Activated effector memory CD4-positive, alpha-beta T cell treated with anti-CD3 and anti-CD28 coated beads, Interleukin-2, amount 50 U/mL, for 16 hours (primary cell): Measurements from ENCODE around the gene PEG3.

ENCODE experiments used
- DNase-seq: peaks from one replicate; pipeline ENCODE4 v3.0.0-alpha.2; 2020

PEG3 gene

GRCh38 chr19:56838909-56839651 is 1.4 kb downstream of the PEG3 start:
- peak; percentile 67 for DNase-seq

- no peak for DNase-seq
Measured at GRCh38 chr19:56838024-56838908, 2.3 kb downstream of the PEG3 start.

- DNase-seq: no peak
Measured at GRCh38 chr19:56837492-56838023, 3.0 kb downstream of the PEG3 start.

DNA sequence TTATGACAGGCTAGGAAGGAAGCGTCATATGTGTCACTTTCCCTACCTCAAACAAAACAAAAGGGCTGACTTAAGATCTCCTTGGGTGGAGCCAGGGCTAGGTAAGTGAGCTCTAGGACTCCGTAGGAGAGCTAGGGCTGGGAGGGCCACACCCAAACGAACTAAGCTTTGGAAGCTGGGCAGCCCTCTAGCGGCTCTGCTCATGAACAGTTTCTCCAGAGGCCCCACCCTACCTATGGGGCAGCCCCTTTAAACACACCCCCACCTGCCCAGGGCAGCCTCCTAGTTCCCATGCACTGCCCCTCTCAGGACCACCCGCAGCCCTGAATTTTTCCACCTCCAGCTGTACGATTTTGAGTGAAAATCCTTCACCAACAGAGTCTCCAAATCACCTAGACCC is 3.5 kb downstream of the PEG3 start:
- DNase-seq: no peak

GRCh38 chr19:56836059-56836458 is 4.5 kb downstream of the PEG3 start:
- no peak for DNase-seq

- no peak for DNase-seq
Measured at GRCh38 chr19:56835401-56835800, 5.1 kb downstream of the PEG3 start.

DNA sequence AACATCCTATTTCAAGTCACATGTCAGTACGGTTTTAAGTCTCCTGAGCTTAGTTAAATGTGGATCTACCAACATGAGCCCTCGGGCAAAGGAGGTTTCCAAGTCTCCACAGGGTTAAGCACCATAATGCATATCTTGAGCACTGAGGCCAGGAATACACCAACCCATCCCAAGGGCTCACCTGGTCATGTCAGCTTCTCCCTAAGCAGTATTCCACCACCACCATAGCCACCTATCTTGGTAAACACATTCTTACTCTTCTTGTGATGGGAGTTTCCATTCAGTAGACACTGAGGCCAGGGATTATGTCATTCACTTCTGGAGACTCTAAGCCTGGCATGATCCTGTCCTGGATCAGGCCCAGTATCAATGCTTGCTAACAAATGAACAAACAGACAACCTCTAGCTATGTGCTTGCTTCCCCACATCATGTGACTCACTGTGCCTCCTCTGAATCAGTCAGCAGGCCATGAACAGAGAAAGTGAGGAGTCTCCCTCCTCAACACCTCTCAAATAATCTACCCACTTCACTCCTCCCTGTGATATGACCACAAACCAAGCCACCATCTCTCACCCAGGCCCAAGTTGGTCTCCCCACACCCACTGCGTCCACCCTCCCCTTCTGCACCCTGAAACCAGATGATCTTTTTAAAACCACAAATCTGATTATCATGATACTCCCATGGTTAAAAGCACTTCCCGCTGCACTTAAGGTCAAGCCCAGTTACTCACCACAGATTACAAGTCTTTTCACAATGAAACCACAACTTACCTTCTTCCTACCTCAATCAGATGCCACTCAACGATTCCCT is 5.8 kb downstream of the PEG3 start:
- DNase-seq: no peak

DNA sequence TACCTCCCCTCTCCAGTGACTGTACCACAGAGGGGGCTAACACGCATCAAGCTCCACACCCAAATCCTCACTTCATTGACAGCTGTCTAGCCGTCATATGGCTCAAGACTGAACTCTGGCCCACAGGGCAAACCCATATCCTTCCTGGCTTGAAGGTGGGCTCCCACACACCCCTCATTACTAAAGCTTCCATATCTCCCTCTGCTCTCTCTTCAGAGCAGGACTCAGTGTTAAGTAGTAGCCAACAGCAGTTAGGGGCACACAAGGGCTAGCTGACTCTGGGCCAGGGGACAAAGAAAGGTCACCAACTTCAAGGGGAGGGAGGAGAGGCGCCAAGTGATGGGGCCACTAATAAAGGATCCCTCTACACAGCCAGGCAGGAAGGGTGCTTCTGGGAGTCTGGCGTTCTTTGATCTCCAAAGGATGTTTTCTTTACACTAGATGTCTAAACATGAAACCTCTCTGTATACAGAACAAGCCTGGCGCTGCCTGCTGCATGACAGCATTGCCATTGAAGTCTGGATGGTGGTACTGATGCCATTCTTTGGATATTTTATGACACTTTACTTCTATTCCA is 8.1 kb downstream of the PEG3 start:
- DNase-seq: no peak

DNA sequence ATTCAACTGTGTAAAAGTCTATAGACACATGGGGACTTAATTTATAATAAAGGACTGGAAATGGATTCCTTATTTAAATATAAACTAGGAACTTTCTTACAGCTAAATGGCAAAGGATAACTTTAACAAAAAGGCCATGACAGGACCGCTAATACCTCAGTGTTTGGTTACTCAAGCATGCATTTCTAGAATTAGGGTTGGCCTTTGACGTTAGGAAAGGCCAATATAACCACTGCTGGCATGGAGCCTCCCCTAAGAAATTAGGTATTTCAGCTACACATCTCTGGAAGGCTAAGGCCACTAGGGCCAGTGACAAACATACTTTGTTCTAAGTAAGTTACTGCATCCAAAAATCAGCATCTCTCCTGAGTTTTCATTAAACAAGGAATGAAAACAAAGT is 9.3 kb downstream of the PEG3 start:
- DNase-seq: no peak

- DNase-seq: no peak
Measured at GRCh38 chr19:56829596-56829995, 10.9 kb downstream of the PEG3 start.

DNA sequence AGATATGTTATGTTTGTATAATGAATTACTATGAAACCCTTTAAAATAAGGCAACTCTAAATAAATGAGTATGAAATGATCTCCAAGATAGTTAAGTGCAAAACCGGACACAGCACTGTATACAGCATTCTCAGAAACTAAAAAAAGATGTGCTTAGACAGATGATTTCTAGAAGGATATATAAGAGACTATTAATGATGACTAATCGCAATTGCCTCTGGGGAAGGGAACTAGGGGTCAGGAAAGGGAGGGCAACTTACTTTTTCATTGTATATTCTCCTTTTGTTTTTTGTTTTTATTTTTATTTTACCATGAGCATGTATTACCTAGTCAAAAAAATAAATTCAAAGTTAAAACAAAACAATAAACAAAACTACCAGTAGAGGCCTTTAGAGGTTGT is 12.8 kb downstream of the PEG3 start:
- DNase-seq: no peak

- DNase-seq: no peak
Measured at GRCh38 chr19:56823956-56824355, 16.6 kb downstream of the PEG3 start.

- DNase-seq: no peak
Measured at GRCh38 chr19:56823417-56823816, 17.1 kb downstream of the PEG3 start.

DNA sequence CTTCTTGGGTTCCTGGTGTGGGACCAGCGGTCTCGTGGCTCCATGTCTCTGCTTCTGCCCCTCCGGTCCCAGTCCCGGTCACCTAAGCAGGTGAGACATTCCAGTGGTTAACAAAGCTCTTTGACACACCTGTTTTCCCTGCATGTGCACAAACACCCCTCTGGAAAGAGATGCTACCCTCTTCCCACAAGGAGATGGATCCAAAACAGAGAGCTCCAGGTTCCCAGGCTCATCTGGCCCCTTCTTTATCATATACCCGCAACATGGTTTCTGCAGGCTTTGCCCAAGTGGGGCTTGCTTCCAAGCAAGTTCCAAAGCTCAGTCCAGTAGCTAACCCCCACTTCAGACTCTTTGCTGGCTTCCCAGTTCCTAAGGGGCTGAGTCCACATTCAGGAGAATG is 17.8 kb downstream of the PEG3 start:
- DNase-seq: no peak

- DNase-seq: no peak
Measured at GRCh38 chr19:56821675-56822074, 18.9 kb downstream of the PEG3 start.

GRCh38 chr19:56821209-56821608 is 19.3 kb downstream of the PEG3 start:
- DNase-seq: no peak

- DNase-seq: no peak
Measured at GRCh38 chr19:56819166-56819565, 21.4 kb downstream of the PEG3 start.

DNA sequence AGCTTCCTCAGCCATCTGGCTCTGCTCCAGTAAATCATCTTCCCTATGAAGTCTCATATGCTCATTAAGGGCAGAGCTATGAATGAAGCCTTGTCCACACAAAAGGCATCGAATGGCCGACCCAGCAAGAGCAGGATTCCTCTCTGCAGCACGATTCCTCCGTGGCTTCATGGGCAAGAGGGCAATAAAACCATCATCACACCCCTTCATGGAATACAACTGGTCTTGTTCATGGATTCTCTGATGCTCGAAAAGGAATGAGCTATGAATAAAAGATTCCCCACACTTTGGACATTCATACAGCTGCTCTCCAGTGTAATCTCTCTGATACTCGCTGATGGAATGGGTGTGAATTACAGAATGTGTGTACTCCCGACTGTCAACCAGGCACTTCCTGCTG is 25.9 kb downstream of the PEG3 start:
- DNase-seq: no peak

GRCh38 chr19:56813531-56813930 is 27.0 kb downstream of the PEG3 start:
- no peak for DNase-seq

- no peak for DNase-seq
Measured at GRCh38 chr19:56811480-56811879, 29.0 kb downstream of the PEG3 start.

DNA sequence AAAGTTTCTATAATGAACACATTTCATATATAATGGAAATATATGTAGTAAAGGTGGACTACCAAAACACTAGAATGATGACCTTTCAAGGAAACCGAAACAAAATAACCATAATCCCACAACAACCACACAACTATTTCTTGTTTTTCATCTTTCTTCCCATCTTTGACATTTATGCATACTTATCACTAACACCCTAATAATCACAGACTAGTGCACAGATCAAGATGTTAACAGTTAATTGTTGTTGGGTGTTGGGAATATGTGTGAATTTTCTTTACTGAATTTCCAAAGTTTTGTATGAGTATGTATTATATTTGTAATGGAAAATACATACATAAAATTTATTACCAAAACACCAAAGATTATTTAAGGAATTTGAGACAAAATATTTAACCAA is 30.3 kb downstream of the PEG3 start:
- no peak for DNase-seq

DNA sequence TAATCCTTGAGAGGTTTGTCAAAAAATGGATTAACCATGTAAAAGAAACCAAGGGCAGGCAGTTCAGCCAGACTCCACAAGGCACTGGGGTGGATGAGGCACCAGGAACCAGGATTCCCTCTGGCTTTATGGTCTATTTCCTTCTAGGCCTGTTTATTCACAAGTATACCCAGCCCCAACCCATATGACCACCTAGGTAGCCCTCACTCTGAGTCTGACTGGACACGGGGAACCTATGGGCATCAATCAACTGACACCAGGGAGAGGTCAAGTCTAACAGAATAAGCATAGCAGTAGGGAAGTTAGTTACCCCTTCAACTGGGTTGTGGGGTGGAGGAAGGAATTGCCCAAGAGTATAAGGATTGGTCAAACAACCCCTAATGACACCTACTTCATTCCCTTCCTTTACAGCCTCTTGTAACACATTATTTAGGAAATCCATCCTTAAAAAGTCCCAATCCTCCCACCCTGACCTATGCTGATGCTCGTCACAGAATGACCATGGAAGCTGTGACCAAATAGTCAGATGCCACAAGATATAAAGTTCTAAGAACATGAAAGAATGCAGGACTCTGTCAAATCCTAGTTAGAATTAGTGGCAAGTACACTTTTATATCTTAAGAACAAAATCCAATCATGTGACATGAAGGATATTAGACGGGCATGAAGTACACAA is 31.7 kb downstream of the PEG3 start:
- no peak for DNase-seq
